Lower lobe of right lung (tissue), 2 donors: ENCODE measurements around the gene IL12B. TPM values are rescaled to one million over a fixed set of nuclear protein-coding genes. Genes with fewer than 3 reads are reported as not detected.
"Not testable (repeated sequence)": the region's sequence is repeated elsewhere in the genome, so short reads cannot be mapped to it uniquely, and the experiment has no call there.

ENCODE experiments used
- ATAC-seq, 2 donors: fragments of 200-7000 bp; cut with Tn5 transposase; one replicate each; pipeline ENCODE4 v1.9.1; 2020 to 2022; ENCODE audit warnings: mild to moderate bottlenecking in 2 of 2, moderate library complexity in 2 of 2
- DNase-seq: peaks from one replicate; pipeline ENCODE4 v3.0.0-alpha.2; 2020
- H3K27ac ChIP-seq: fragments of 200-600 bp; one replicate; pipeline ENCODE4 v1.8.0; 2022
- H3K27me3 ChIP-seq: fragments of 200-600 bp; one replicate; pipeline ENCODE4 v1.8.0; 2022; ENCODE audit warnings: low read depth
- H3K36me3 ChIP-seq: fragments of 200-600 bp; one replicate; pipeline ENCODE4 v1.8.0; 2022; ENCODE audit warnings: mild to moderate bottlenecking
- H3K4me1 ChIP-seq: fragments of 200-600 bp; one replicate; pipeline ENCODE4 v1.8.0; 2022
- H3K4me3 ChIP-seq: fragments of 200-600 bp; one replicate; pipeline ENCODE4 v1.8.0; 2022; ENCODE audit warnings: mild to moderate bottlenecking
- H3K9me3 ChIP-seq: fragments of 200-600 bp; one replicate; pipeline ENCODE4 v1.8.0; 2022
- intact Hi-C: fragments of 100-400 bp; cut with DNase I; formaldehyde crosslinking; loops from one replicate; pipeline ENCODE4 v1.11.0; 2022
- total RNA-seq: library from RNA; stranded (reverse); fragmentation: NEBNext Ultra II Directional; extraction: Animal tissue kit (Norgen Biotek cat#: 25700); gene quantifications from one replicate; pipeline ENCODE4 v1.2.1, GENCODE V29; 2021
- TF ChIP-seq, protein P1 (sequence below): fragments of 200-600 bp; IDR thresholded peaks from one replicate; pipeline ENCODE4 v1.8.0; 2022; ENCODE audit warnings: antibody characterized with exemption, mild to moderate bottlenecking
- donor health status: DM: no; HTN: yes; CAD: no; lungs with severe emphysema.

Gene IL12B
- total RNA-seq, 1 donor from 2014 or later, result not detected

DNA sequence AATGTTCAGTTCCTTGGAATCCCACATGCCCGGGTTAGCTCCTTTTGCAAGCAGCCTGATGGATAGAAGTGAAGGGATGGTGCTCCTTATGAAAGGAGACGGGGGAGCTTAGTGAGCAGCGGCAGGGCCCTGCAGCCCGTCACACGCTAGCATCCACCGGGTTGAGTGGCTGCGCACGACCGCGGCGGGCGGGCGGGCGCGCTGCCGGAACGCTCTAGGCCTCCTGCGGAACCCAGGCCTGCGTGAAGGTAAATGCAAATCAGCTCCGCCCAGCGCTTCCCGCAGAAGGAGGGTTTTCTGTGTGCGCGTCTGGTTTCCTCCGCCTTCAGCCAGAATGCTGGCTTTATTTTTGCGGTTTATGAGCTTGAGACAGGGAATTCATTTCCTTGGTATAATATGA lies 19.8 kb downstream of the IL12B start:
- intact Hi-C loops, result no loop called here
- TF ChIP-seq, protein P1, sequence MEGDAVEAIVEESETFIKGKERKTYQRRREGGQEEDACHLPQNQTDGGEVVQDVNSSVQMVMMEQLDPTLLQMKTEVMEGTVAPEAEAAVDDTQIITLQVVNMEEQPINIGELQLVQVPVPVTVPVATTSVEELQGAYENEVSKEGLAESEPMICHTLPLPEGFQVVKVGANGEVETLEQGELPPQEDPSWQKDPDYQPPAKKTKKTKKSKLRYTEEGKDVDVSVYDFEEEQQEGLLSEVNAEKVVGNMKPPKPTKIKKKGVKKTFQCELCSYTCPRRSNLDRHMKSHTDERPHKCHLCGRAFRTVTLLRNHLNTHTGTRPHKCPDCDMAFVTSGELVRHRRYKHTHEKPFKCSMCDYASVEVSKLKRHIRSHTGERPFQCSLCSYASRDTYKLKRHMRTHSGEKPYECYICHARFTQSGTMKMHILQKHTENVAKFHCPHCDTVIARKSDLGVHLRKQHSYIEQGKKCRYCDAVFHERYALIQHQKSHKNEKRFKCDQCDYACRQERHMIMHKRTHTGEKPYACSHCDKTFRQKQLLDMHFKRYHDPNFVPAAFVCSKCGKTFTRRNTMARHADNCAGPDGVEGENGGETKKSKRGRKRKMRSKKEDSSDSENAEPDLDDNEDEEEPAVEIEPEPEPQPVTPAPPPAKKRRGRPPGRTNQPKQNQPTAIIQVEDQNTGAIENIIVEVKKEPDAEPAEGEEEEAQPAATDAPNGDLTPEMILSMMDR, result no peak
- ATAC-seq (peak; percentile 94 to 97), DNase-seq (peak; percentile 78)
- Histone ChIP-seq H3K9me3 (no peaks in the 10 kb centered on the region), H3K4me1 (no peaks in the 10 kb centered on the region), H3K27me3 (peaks cover 16% of the 10 kb centered on the region), H3K4me3 (peak overlapping the region; percentile 33), H3K36me3 (no peaks in the 10 kb centered on the region), H3K27ac (peak overlapping the region; percentile 51)

DNA sequence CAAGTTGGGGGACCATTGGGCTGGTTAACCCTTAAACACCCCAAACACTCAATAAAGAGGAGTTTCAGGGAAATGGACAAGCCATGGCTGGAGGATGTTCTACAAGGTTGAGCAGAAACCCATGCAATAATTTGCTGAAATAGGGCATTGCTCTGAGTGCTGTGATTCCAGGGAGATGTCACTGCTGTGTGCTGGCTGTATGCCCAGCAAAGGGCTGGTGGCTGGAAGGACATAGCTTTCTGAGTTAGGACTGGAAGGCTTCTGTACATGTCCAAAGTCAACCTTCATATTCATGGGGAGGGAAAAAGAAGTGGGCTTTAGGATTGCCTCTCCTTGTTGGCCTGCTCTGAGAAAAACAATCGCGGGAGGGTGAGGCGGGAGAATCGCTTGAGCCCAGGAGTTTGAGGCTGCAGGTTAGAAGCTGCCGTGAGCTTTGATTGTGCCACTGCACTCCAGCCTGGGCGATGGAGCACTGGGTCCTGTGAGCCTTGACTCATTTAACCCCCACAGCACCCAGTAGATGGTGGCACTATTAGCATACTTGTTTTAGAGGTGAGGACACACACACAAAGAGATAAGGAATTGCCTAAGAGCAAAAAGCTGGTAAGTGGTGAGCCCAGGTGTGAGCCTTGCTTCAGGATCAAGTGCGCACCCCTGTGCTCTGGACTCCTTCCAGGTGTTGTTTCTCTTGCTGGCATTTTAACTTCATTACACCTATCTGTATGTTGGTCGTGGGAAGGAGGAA lies 20.4 kb downstream of the IL12B start:
- no peaks in the 10 kb centered on the region for H3K4me1 ChIP-seq
- intact Hi-C loops, result no loop called here
- no peaks in the 10 kb centered on the region for H3K36me3 ChIP-seq
- ATAC-seq (peak; percentile 50 to 66), DNase-seq (no peak)
- H3K9me3 ChIP-seq, result no peaks in the 10 kb centered on the region
- peak overlapping the region; percentile 51 for H3K27ac ChIP-seq
- H3K4me3 ChIP-seq, result peak overlapping the region; percentile 33
- TF ChIP-seq, protein P1, result no peak
- peaks cover 16% of the 10 kb centered on the region for H3K27me3 ChIP-seq

DNA sequence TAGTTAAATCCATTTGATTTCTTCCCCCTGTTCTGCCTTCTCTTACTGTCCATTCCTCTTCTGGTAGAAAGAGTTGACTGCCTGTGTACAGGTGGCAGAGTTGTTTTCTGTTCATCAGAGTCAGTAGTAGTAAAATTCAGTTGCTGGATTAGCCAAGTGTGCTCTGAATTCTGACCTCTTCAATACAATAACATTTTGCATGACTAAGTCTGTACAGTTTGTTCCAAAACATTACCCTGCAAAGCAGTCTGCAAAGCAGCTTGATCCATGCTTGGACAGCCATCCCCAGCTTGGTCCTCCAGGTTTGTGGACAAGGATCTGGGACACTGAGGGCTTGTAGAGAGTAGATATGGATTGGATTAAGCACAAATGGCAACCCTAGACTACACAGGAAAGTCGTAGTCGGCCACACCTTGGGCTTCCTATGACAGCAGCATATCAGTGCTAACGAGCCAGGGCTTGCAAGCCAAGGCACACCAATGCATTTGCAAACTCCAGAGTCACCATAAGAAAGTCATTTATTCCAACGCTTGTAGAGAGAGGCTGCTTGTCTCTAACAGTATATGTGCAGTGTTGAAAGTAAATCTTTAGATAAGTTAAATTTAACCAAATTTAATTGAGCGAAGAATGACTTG lies 25.2 kb downstream of the IL12B start:
- TF ChIP-seq, protein P1, result no peak
- peaks cover 8% of the 10 kb centered on the region for H3K9me3 ChIP-seq

DNA sequence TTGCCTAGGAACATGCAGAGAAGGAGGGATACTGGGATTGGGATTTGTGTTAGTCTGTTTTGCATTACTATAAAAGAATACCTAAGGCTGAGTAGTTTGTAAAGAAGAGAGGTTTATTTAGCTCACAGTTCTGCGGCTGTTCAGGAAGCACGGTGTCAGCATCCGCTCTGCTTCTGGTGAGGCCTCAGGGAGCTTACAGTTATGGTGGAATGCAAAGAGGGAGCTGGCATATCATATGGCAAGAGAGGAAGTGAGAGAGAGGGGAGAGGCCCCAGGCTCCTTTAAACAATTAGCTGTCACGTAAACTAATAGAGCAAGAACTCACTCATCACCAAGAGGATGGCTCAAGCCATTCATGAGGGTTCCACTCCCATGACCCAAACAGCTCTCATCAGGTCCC lies 27.0 kb downstream of the IL12B start:
- H3K27ac ChIP-seq, result no peak overlapping the region
- DNase-seq (no peak), ATAC-seq (no peak)
- H3K4me1 ChIP-seq, result no peaks in the 10 kb centered on the region
- no peaks in the 10 kb centered on the region for H3K36me3 ChIP-seq
- H3K9me3 ChIP-seq, result peaks cover 8% of the 10 kb centered on the region
- no peaks in the 10 kb centered on the region for H3K27me3 ChIP-seq
- TF ChIP-seq, protein P1, result no peak
- intact Hi-C loops, result no loop called here
- H3K4me3 ChIP-seq, result no peak overlapping the region

More for the DNA sequence above, 25.2 kb downstream of the IL12B start:
- Histone ChIP-seq H3K4me1 (no peaks in the 10 kb centered on the region), H3K4me3 (no peak overlapping the region), H3K36me3 (no peaks in the 10 kb centered on the region), H3K27me3 (peaks cover 1% of the 10 kb centered on the region), H3K27ac (no peak overlapping the region)
- DNase-seq, result no peak
- ATAC-seq, result no peak
- intact Hi-C loops, result no loop called here

DNA sequence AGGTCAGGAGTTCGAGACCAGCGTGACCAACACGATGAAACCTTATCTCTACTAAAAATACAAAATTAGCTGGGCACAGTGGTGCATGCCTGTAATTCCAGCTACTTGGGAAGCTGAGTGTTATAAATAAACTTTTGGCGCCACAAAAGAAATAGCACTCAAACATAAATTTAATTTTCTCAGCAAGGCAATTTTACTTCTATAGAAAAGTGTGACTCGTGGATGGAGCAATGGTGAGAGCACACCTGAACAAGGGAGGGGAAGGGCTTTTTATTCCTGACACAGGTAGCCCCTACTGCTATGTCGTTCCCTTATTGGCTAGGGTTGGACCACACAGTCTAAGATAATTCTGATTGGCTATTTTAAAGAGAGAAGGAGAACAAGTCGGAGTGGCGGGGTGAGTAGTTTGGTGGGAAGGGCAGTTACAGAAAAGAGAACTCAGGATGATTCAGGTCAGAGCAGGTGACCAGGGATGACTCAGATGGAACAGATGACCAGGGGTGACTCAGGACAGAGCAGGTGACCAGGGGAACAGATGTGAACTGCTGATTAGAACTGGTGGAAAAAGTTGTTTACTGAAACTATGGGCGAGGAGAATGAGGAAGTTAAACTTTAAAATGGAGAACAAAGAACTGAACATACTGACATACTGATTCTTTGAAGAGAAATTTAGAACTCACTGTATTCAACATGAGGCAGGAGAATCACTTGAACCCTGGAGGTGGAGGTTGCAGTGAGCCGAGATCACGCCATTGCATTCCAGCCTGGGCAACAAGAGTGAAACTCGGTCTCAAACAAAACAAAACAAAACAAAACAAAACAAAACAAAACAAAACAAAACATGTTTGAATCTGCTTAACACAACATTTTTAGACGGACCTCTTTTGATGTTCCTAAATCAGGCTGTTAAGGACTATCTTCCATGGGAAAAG lies 28.1 kb downstream of the IL12B start:
- DNase-seq, H3K27ac ChIP-seq, intact Hi-C loops, H3K4me1 ChIP-seq, H3K4me3 ChIP-seq, ATAC-seq, H3K36me3 ChIP-seq, H3K9me3 ChIP-seq, H3K27me3 ChIP-seq: not testable (repeated sequence)
